ENCODE results near the gene INHBE.
"Not testable (repeated sequence)": the region's sequence is repeated elsewhere in the genome, so short reads cannot be mapped to it uniquely, and the experiment has no call there.

Gene INHBE

DNA sequence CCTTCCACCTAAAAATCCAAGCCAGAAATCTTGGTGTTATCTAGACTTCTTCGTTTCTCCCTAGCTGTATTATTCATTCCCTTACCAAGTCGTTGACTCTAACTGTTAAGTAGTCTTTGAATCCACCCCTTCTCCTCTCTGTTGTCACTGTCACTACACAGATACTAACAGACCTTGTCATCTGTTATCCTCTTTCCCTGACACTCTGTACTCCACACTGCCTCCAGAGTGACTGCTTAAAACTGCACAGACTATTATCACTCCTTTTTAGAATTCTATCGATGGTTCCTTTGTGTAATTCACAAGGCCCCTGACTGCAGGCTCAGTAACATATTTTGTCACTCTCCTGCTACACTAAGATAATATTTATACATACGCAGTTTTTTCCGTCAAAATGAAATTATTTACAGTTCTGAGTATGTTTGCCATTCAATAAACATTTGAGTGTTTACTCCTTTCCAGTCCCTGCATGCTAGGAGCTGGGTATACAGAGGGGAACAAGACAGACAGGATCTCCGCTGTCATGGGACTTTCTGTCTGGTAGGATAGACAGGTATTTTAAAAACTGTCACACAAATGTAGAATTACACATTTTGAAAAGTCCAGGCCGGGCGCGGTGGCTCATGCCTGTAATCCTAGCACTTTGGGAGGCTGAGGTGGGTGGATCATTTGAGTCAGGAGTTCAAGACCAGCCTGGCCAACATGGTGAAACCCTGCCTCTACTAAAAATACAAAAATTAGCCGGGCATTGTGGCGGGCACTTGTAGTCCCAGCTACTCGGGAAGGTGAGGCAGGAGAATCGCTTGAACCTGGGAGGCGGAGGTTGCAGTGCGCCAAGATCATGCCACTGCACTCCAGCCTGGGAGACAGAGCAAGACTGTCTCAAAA is 36.5 kb downstream of the INHBE start:
- Histone ChIP-seq H3K27me3 (replicated peaks; ENCODE audit: control insufficient read depth, insufficient read depth, low read length) (no peaks in the 10 kb centered on the region), H3K4me3 (ENCODE audit: low read length) (no peak overlapping the region), H3K36me3 (ENCODE audit: control insufficient read depth, insufficient read depth, low read length, severe bottlenecking) (peaks cover 47% of the 10 kb centered on the region), H3K9me3 (ENCODE audit: control insufficient read depth, low read length) (no peaks in the 10 kb centered on the region), H3K9ac (ENCODE audit: low read length) (no peak overlapping the region), H3K4me1 (ENCODE audit: control insufficient read depth, insufficient read depth, low read length) (peaks cover 9% of the 10 kb centered on the region)
- no peak for DNase-seq (ENCODE audit: low read depth)

DNA sequence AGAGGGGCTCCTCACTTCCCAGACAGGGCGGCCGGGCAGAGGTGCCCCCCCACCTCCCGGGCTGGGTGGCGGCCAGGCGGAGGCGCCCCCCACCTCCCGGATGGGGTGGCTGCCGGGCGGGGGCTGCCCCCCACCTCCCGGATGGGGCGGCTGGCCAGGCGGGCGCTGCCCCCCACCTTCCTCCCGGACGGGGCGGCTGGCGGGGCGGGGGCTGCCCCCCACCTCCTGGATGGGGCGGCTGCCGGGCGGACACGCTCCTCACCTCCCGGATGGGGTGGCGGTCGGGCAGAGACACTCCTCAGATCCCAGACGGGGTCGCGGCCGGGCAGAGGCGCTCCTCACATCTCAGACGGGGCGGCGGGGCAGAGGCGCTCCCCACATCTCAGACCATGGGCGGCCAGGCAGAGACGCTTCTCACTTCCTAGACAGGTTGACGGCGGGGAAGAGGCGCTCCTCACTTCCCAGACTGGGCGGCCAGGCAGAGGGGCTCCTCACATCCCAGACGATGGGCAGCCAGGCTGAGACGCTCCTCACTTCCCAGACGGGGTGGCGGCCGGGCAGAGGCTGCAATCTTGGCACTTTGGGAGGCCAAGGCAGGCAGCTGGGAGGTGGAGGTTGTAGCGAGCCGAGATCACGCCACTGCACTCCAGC is 40.1 kb downstream of the INHBE start:
- not testable (repeated sequence) for H3K4me3 ChIP-seq (ENCODE audit: low read length); DNase-seq (ENCODE audit: low read depth); H3K27me3 ChIP-seq (replicated peaks; ENCODE audit: control insufficient read depth, insufficient read depth, low read length); H3K4me1 ChIP-seq (ENCODE audit: control insufficient read depth, insufficient read depth, low read length); H3K9ac ChIP-seq (ENCODE audit: low read length); H3K9me3 ChIP-seq (ENCODE audit: control insufficient read depth, low read length)
- H3K36me3 ChIP-seq (ENCODE audit: control insufficient read depth, insufficient read depth, low read length, severe bottlenecking): peaks cover 63% of the 10 kb centered on the region

DNA sequence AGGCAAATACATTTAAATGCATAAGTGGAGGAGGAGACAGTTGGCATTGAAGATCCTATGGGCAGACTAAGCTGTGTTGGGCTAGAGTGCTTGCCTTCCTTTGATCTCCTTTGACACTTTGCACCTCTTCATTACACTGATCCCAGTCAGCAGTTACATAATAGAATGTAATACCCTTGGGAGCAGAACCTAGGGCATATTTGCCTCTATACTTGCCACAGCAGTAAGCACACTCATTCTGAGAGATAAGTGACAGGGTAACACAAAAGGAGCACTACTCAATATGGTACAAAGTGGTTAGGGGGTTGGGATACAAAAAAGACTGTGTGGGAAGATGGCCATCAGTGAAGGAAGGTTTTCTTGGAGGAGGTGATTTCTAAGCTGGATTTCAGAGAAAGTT is 41.7 kb downstream of the INHBE start:
- Histone ChIP-seq H3K9ac (ENCODE audit: low read length) (no peak overlapping the region), H3K27me3 (replicated peaks; ENCODE audit: control insufficient read depth, insufficient read depth, low read length) (no peaks in the 10 kb centered on the region), H3K9me3 (ENCODE audit: control insufficient read depth, low read length) (no peaks in the 10 kb centered on the region), H3K4me3 (ENCODE audit: low read length) (no peak overlapping the region), H3K36me3 (ENCODE audit: control insufficient read depth, insufficient read depth, low read length, severe bottlenecking) (peaks cover 63% of the 10 kb centered on the region), H3K4me1 (ENCODE audit: control insufficient read depth, insufficient read depth, low read length) (no peaks in the 10 kb centered on the region)
- no peak for DNase-seq (ENCODE audit: low read depth)

DNA sequence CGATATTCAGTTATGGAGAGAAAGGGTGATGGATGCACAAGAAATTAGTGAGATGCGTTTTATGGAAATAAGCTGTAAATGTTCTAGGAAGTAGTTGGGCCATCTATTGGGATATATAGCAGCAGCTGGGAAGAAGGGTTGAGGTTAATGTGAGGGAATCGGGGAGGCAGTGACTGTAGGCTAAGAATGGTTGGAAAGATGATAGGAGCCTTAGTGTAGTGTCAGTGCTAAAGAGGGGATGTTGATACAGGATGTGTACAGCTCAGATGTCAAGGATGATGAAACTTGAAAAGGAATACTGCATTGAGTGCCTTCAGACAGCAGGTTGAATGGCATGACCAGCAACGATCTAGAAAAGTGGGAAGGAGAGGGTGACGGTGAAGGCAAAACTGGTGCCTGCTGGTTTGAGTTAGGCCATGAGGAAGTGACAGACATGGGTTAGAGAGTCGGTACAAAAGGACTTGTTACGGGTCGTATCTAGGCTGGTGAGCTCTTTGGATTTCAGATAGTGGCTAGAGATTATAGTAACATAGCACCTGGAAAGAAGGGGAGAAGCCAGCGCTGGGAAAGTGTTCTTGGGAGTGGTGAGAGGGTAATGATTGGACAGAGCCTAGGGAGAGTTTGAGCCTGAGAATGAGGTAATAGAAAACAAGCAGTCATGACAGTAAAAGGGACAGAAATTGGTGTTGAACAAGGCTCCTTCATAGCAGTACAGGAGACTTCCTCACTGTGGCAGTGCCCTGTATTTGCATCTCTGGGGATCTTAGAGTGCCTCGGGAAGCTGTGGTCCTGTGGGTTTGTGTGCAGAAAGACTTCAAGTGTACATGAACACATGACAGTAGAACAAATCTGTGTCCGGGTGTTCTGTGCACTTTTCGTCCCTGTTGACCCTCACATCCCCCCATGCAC is 42.4 kb downstream of the INHBE start:
- Histone ChIP-seq H3K27me3 (replicated peaks; ENCODE audit: control insufficient read depth, insufficient read depth, low read length) (no peaks in the 10 kb centered on the region), H3K36me3 (ENCODE audit: control insufficient read depth, insufficient read depth, low read length, severe bottlenecking) (peaks cover 64% of the 10 kb centered on the region), H3K4me3 (ENCODE audit: low read length) (no peak overlapping the region), H3K9ac (ENCODE audit: low read length) (no peak overlapping the region), H3K4me1 (ENCODE audit: control insufficient read depth, insufficient read depth, low read length) (no peaks in the 10 kb centered on the region), H3K9me3 (ENCODE audit: control insufficient read depth, low read length) (no peaks in the 10 kb centered on the region)
- DNase-seq (ENCODE audit: low read depth): no peak

- Histone ChIP-seq H3K4me1 (ENCODE audit: control insufficient read depth, insufficient read depth, low read length) (no peaks in the 10 kb centered on the region), H3K9me3 (ENCODE audit: control insufficient read depth, low read length) (no peaks in the 10 kb centered on the region), H3K27me3 (replicated peaks; ENCODE audit: control insufficient read depth, insufficient read depth, low read length) (no peaks in the 10 kb centered on the region), H3K4me3 (ENCODE audit: low read length) (no peak overlapping the region), H3K9ac (ENCODE audit: low read length) (no peak overlapping the region), H3K36me3 (ENCODE audit: control insufficient read depth, insufficient read depth, low read length, severe bottlenecking) (peaks cover 65% of the 10 kb centered on the region)
- DNase-seq (ENCODE audit: low read depth): no peak
Observed at GRCh38 chr12:57498132-57498502, 43.0 kb downstream of the INHBE start.

- no peak for DNase-seq (ENCODE audit: low read depth)
- H3K4me3 ChIP-seq (ENCODE audit: low read length): no peak overlapping the region
- H3K27me3 ChIP-seq (replicated peaks; ENCODE audit: control insufficient read depth, insufficient read depth, low read length): no peaks in the 10 kb centered on the region
- peaks cover 69% of the 10 kb centered on the region for H3K36me3 ChIP-seq (ENCODE audit: control insufficient read depth, insufficient read depth, low read length, severe bottlenecking)
- no peaks in the 10 kb centered on the region for H3K9me3 ChIP-seq (ENCODE audit: control insufficient read depth, low read length)
- no peaks in the 10 kb centered on the region for H3K4me1 ChIP-seq (ENCODE audit: control insufficient read depth, insufficient read depth, low read length)
- no peak overlapping the region for H3K9ac ChIP-seq (ENCODE audit: low read length)
Observed at GRCh38 chr12:57498571-57498970, 43.5 kb downstream of the INHBE start.

GRCh38 chr12:57500213-57500612 is 45.1 kb downstream of the INHBE start:
- no peak overlapping the region for H3K9ac ChIP-seq (ENCODE audit: low read length)
- H3K4me3 ChIP-seq (ENCODE audit: low read length): no peak overlapping the region
- no peaks in the 10 kb centered on the region for H3K4me1 ChIP-seq (ENCODE audit: control insufficient read depth, insufficient read depth, low read length)
- DNase-seq (ENCODE audit: low read depth): no peak
- H3K36me3 ChIP-seq (ENCODE audit: control insufficient read depth, insufficient read depth, low read length, severe bottlenecking): peaks cover 82% of the 10 kb centered on the region
- H3K9me3 ChIP-seq (ENCODE audit: control insufficient read depth, low read length): no peaks in the 10 kb centered on the region
- no peaks in the 10 kb centered on the region for H3K27me3 ChIP-seq (replicated peaks; ENCODE audit: control insufficient read depth, insufficient read depth, low read length)

GRCh38 chr12:57502311-57502969 is 47.3 kb downstream of the INHBE start:
- DNase-seq (ENCODE audit: low read depth); H3K4me3 ChIP-seq (ENCODE audit: low read length); H3K27me3 ChIP-seq (replicated peaks; ENCODE audit: control insufficient read depth, insufficient read depth, low read length); H3K4me1 ChIP-seq (ENCODE audit: control insufficient read depth, insufficient read depth, low read length); H3K9ac ChIP-seq (ENCODE audit: low read length); H3K9me3 ChIP-seq (ENCODE audit: control insufficient read depth, low read length): not testable (repeated sequence)
- peaks cover 86% of the 10 kb centered on the region for H3K36me3 ChIP-seq (ENCODE audit: control insufficient read depth, insufficient read depth, low read length, severe bottlenecking)

DNA sequence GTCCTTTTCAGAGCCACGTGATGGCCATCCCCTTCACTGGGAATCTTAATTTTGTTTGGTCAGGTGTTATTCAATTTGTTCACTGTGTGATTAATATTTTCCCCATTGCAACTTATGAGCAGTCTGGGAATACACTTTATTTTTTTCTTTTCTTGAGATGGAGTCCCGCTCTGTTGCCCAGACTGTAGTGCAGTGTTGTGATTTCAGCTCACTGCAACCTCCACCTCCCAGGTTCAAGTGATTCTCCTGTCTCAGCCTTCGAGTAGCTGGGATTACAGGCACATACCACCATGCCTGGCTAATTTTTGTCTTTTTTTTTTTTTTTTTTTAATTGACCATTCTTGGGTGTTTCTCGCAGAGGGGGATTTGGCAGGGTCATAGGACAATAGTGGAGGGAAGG is 51.4 kb downstream of the INHBE start:
- H3K36me3 ChIP-seq (ENCODE audit: control insufficient read depth, insufficient read depth, low read length, severe bottlenecking): peaks cover 78% of the 10 kb centered on the region
- not testable (repeated sequence) for H3K9me3 ChIP-seq (ENCODE audit: control insufficient read depth, low read length); DNase-seq (ENCODE audit: low read depth); H3K4me1 ChIP-seq (ENCODE audit: control insufficient read depth, insufficient read depth, low read length); H3K4me3 ChIP-seq (ENCODE audit: low read length); H3K9ac ChIP-seq (ENCODE audit: low read length); H3K27me3 ChIP-seq (replicated peaks; ENCODE audit: control insufficient read depth, insufficient read depth, low read length)
